GM21737 (cell line): Measurements from ENCODE around the gene LINS1.
A peak's percentile ranks its signal among the peaks of the same experiment; 100 is the strongest.

ENCODE experiments used
- ATAC-seq: cut with Tn5 transposase; IDR thresholded peaks from one replicate; pipeline ENCODE4 v1.9.1; 2021; ENCODE audit warnings: mild to moderate bottlenecking, moderate library complexity; ENCODE audit not compliant: unreplicated experiment

Gene LINS1, protein sequence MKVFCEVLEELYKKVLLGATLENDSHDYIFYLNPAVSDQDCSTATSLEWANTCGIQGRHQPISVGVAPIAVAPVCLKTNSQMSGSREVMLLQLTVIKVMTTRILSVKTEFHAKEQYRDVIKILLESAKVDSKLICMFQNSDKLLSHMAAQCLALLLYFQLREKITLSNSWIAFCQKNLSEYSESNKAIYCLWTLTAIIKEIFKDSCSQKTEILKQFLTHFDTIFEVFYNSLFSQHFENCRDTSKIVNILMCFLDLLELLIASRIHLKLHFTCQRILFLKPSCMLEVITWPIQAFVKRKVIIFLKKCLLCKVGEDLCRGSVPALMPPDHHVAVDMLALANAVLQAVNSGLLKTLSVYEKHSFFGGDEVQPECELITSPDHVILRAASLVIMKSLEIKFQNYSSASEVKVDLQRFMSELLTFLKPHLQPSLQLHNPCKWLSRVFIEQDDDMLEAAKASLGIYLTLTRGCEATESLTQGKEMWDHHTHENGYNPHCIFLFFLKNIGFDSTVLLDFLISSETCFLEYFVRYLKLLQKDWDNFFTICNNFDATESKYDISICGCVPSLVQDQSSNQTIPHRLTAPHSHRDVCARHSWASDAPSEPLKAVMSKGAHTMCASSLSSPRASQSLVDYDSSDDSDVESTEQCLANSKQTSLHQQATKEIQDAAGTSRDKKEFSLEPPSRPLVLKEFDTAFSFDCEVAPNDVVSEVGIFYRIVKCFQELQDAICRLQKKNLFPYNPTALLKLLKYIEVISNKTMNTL

DNA sequence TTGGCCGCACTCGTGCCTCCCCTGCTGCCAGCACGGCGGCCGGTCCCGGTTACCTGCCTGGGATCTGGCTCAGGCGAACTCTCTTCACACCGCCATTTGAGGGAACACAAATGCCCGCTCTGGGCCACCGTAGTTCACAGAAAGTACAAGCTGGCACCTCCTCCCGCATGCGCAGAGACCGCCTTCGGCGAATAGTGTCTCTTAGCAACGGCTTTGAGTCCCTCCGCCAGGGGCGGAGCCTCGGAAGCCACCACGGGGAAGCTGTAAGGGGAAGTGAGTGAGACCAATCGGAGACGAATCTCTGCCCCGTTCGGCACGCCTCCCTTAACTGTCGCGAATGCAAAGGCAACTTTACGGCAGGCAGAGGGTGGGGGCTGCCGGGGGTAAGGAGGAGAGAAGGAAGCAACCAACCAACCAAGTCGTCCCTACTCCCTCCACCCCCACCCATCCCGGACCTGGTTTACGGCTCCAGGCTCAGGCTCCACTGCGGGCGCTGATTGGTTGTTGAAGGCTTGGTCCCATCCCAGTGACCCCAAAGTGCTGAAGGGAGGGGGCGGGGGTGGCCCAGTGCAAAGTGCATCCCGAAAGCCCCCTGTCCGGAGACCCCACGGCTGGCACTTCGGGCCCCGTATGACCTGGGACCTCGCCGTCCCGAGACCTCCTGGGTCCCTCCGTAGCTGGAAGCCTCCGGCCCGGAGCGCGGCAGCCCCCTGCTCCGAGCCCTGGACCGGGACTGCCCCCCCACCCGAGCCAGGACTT, at the start of gene LINS1, which contains the start of gene ASB7:
Gene LINS1, minus strand, starts transcription at position 121 of the 759 bp plus-strand sequence. CDS start 21,342 bp downstream, outside the sequence.
Gene ASB7, plus strand, starts transcription at position 526 of the 759 bp plus-strand sequence. CDS start 9,628 bp downstream, outside the sequence.
- ATAC-seq = peak; percentile 86

DNA sequence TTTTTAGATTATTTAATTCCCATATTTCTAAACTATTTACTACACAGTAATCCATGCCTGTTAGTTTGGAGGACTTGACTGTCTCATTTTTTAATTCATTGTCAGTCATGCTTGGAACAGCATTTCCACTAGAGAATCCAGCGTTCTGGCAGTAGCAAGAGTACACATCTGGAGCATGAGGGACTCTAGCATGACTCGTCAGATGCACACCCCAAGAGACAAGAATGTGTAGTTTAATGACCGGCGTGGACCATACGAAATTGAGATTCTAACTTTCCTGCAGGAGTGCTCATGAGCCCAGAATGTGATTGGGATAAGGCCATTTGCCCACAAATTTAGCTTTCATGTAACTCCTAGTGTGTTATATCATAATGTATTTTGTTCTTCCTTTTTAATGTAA, 49.3 kb upstream of the LINS1 start:
- ATAC-seq = no peak

DNA sequence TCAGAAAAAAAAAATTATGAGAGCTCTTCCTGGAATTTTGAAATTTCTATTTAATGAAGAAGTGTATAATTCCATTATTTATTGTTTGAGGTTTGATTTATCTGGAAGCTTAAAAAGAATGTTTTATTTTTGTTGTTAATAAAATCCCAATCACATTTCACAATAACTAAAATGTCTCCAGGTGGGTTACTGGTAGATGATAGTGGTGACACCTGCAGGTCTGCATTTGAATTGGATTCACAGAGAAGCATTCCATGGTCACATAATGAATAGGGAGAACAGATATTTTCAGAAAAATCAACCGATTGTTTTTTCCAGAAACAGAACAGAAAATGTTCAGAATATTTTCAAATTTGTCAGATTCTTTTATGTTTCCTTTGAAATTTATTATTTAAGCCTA, 48.7 kb upstream of the LINS1 start:
- no peak for ATAC-seq

DNA sequence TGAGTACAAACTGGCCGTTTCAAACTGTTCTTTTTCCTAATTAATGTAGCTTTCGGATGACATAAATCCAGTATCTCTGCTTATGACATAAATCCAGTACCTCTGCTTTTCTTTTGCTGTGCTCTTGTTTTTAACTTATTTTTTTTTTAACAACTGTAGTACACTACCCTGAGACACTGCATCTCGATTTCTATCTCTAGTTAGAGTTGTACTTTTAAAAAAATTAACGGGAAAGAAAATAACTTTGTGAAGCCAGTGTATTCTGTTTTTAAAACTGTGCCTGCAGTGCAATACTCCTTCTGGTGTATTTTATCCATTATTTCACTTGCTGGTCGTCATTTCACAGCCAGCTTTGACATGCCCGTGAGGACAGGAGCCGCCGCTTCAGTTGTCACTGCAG, 47.0 kb upstream of the LINS1 start:
- ATAC-seq = no peak

DNA sequence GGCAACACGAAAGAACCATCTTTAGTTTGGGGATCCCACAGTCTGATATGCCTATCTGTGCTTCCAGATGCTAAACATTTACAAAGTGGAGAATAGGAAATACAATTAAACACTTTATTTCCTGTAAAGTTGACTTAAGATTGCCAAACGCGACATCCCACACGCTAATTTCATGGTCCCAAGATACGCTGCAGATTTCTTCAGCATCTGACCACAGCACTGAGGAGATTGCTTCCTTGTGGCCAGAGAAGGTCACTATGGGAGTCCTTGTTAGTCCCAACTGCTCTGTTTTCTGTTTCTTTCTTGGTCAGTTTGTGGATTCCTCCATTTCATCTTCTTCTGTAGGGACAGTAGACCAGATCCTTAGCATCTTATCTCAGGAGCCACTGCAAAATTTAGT, 43.7 kb upstream of the LINS1 start:
- ATAC-seq = no peak

DNA sequence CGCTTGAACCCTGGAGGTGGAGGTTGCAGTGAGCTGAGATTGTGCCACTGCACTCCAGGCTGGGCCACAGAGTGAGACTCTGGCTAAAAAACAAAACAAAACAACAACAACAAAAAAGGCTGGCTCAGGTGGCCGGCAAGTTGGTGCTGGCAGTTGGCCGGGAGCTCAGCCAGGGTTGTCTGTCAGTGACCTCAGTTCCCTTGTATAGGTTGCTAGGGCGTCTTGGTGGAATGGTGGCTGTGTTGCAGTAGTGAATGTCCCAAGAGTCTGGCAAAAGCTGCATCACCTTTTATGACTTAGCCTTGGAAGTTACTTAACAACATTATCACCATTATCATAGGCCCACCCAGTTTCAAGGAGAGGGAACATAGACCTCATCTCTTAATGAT, 41.0 kb upstream of the LINS1 start:
- ATAC-seq = no peak

DNA sequence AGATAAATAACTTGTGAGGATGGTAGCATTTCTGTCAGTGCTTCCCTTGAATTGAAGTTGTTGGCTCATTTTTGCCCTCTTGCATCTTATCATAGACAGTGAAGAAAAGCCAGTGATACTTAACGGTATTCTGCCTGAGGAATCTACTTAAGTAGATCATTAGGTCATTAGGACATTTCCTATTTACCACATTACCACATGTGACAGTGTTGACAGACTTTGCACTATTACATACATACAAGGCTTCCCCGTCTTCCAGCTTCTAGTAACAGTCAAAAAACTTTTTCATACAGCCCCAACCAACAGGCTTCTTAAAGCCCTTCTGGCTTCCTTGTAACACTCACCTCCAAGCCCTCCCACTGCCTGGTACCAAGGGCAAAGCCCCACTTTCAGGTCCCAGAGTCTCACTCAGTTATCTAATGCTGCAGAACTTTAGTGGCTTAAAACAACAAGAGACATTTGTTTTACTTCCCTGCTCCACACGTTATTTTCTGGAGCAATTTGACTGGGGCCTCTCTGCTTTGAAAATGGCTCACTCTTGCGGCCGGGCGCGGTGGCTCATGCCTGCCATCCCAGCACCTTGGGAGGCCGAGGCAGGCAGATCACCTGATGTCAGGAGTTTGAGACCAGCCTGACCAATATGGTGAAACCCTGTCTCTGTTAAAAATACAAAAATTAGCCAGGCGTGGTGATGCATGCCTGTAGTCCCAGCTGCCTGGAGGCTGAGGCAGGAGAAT, 40.4 kb upstream of the LINS1 start:
- ATAC-seq = no peak

DNA sequence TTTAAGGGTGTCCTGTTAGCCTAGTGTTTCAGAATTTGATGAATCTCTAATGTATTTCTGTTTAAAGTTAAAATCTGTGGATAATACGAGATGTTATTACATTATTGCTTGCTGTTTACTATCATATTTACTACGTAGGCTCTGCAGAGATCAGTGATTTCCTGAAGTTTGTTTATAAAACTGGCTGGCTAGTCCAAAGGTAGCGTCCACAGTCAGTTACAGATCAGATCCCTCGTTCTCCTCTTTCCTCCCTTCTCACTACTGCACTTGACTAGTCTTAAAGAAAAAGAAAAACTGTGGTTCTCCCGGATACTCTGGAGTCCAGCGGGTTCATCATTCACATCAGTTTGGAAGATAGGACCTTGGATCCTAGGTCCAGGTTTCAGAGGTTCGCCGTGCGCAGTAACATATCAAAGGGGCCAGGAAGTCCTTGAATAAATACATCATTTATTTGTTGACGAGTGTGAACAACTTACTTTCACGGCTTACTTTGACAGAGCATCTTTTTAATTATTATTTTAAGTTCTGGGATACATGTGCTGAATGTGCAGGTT, 36.3 kb upstream of the LINS1 start:
- ATAC-seq = no peak

DNA sequence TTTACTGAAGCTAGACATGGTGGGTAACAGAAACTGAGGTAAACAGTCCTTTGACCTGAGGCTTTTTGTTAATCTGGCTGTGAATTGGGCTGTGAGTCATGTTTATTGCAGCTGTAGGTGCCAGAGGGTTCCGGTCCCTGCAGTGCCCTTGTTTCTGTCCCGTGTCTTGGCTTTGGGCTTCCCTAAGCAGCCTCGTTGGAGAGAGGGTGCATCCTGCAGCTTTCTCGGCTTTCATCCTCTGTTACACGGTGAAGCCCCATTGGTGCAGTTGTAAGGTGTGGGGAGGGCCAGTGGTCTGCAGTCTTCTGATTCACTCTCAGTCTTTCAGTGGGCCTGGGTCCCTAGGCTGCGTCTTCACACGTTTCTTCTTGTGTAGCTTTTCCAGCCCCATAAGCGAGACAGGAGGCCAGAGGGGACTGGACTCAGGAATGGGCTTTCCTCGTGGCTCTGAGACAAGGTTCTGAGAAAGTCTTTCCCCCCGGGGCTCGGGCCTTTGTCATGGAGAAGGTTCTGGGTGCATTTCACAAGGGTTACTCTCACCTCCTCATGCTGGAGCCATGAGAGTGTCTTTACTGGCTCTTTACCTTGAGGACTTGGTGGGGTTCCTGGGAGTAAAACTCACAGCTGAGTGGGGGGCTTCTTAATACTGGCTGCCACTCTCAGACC, 33.6 kb upstream of the LINS1 start:
- ATAC-seq = no peak

DNA sequence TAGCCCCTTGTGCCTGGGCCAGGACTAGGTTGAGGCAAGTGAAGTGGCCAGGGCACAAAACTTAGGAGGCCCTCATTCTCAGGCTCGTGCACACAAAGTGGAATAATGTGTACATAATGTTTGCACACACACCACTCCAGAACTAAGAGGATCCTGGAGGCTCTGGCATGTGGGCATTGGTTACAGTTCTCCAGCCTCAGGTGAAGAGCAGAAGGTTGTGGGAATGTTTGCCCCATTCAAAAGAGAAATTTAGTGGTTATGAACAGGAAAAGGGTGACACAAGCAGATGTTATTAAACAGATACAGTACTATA, 31.7 kb upstream of the LINS1 start:
- ATAC-seq = no peak

DNA sequence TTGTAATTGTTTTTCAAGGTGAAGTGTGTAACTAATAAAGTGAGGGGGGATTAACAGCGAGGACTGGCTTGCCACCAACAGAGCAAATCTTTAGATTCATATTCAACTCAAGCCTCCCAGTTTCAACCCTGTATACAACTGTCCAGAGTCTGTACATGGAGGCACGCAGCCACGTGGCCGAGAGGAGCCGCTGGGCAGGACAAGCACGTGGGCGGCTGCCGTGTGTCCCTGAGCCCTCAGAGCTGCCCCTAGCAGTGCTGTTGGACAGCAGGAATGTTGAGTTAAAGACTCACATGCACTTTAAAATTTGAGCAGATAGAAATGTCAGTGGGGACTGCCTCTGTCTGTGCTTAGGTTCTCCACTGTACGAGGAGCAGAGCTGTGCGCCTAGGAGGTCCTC, 29.8 kb upstream of the LINS1 start:
- ATAC-seq = no peak

DNA sequence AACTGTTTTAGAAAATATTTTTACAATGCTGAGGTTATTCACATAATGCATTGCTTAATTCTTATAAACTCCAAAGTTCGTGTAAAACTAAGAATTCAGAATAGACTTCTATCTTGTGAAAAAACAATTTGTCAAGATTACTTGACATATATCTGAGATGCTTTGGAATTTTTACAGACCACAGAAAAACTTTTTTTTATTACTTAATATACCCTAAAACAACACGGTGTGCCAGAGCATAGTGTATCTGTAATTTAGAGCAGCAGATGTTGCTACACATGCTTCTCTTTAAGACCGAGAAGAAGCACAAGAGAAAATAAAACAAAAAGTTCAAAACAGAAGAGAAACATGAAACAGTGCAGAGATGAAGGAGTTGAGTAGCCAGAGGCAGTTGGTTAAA, 26.8 kb upstream of the LINS1 start:
- ATAC-seq = no peak

DNA sequence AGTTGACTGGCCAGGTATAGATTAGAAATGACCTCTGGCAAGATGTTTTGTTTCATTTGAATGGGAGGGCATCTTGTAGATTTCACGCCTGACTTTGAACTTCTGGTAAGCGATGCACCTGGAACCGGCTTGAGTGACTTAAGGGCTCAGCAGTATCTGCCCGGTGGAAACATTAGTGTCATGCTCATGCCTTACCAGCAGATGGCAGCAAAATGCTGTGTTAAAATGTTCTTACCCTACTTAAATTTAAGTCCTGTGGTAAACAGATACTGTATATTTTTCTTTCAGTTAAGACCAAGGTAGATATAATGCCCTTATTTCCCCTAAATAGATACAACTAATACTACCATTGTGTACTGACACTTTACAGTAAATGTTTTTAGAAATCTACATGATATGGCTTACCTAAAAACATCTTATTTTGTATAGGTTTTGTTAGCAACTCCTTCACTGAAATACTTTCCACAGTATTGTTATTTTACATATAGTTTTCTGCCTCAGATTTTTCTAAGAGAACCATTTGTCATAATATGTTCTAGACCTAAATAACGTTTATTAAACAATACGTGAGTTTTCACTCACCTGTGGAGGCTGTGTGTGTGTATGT, 25.9 kb upstream of the LINS1 start:
- peak; percentile 78 for ATAC-seq

DNA sequence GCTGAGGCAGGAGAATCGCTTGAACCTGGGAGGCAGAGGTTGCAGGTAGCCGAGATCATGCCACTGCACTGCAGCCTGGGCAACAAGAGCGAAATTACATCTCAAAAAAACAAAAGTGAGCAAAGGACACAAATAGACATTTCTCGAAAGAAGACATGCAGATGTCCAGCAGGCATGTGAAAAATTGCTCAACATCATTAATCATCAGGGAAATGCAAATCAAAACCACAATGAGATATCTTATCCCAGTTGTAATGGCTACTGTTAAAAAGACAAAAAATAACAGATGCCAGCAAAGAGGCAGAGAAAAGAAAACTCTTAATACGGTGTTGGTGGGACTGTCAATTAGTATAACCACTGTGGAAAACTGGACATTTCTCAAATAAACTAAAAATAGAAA, 21.3 kb upstream of the LINS1 start:
- ATAC-seq = no peak

DNA sequence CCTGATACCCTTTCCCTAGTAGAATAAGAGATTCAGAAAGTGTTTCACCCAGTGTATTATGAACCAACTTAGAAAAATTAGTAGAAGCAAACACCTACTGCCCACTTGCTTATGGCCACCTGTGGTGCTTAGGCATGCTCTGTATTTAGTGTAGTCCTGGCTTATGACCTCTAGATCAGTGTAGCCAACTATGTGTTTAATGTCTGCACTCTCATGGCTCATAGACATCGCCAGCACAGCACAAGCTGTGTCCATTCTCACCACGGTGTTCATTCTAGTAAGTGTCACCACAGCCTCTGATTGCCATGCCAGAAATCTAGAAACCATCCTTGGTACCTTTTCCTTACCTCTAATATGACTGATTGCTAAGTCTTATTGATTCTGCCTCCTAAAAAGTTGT, 14.7 kb upstream of the LINS1 start:
- ATAC-seq = no peak

DNA sequence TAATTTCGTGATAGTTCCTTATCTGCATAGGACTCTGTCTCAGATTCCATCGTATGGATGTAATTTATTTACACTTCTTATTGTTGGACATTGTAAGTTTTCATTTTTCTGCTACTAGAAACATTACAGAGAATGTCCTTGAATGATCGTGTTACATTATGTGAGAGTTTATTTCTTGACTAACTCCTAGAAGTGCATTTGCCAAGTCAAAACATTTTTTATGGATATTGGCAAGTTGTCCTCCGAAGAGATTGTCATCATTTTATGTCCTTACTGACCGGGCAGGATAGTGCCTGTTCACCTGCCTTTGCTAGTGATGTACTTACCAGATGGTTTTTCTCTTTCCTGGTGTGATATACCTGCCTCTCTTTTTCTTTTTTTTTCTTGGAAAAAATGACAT, 13.8 kb upstream of the LINS1 start:
- ATAC-seq = no peak

DNA sequence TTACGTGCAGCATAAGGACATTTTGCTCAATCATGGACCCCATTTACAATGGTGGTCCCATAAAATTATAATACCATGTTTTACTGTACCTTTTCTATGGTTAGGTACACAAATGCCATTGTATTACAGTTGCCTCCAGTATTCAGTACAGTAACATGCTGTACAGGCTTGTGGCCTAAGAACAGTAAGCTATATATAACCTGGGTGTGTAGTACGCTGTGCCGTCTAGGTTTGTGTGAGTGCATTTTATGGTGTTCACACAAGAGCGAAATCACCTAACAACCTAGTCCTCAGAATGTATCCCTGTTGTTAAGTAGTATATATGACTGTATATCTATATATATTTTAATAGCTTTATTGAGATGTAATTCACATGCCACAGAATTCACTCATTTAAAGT, 12.9 kb upstream of the LINS1 start:
- ATAC-seq = no peak

DNA sequence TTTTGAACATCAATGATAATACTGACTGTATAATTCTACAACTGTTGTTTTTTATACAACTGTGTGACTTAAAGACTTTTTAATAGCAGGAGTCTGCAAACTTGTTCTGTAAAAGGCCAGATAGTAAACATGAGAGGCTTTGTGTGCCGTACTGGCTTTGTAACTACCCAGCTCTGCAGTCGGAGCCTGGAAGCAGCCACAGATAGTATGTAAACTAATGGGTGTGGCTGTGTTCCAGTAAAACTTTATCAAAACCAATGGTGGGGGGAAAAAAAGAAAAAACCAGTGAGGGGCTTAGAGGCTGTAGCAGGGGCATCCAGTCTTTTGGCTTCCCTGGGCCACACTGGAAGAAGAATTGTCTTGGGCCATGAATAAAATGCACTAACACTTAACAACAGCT, 12.4 kb upstream of the LINS1 start:
- ATAC-seq = no peak

DNA sequence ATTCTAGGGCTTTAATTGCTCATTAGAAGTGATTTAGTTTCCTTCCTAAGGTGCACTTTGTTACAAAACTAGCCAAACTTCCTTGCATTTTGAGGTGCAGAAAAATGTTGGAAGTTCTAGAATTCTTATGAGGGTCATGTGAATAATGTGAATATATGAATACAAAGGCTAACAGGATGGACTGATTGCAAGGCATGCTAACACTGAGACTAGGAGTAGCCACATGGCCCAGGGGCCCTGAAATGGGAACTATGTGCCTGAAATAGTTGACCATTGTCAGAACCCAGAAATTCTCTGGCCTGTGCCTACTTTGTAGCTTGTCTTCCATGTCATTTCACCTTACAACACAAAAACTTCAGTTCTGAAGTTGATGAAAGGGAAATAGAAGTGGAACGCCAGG, 11.2 kb upstream of the LINS1 start:
- ATAC-seq = no peak

DNA sequence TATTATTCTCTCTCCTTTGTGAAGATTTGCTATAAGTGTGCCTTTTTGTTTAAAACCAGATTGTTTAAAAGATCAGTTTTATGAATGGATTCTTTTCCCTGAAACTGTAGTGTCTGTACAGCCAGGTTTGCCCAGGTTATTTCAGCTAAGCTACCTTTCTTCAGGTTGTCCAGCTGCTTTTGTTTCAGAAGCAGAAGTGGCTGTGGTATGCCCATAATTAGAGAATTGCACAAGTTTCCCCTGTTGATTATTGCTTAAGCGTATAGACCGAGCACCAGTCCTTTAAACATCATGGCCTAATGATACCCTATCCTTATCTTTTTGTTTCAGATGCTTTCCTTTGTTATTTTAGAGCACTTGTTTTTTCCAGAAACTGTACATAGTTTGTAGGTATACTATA, 10.6 kb upstream of the LINS1 start:
- no peak for ATAC-seq
